Cardiac muscle cell (in vitro differentiated cells and primary cell): ENCODE results near the gene FLYWCH2. TPM values are rescaled to one million over a fixed set of nuclear protein-coding genes. Genes with fewer than 3 reads are reported as not detected.

Source experiments
- DNase-seq, 2 donors: peaks; one replicate each; pipeline versions ENCODE4 v3.0.0 to v3.0.0-alpha.2; 2010 to 2017; ENCODE audit warnings: low read depth in 1 of 2, low spot score in 1 of 2
- H3K27ac ChIP-seq: fragments of 200-600 bp; sonication (generic); 2 replicates; pipeline ENCODE4 v1.5.1; 2016
- H3K27me3 ChIP-seq: fragments of 200-600 bp; sonication (generic); 2 replicates; pipeline ENCODE4 v1.6.0; 2016; ENCODE audit warnings: control low read depth
- H3K36me3 ChIP-seq: fragments of 200-600 bp; sonication (generic); 2 replicates; pipeline ENCODE4 v1.5.1; 2016; ENCODE audit warnings: control low read depth
- H3K4me1 ChIP-seq: fragments of 200-600 bp; sonication (generic); 2 replicates; pipeline ENCODE4 v1.8.1; 2017; ENCODE audit warnings: low read depth, mild to moderate bottlenecking, mixed run types
- H3K4me3 ChIP-seq: fragments of 200-600 bp; sonication (generic); 2 replicates; pipeline ENCODE4 v1.5.1; 2016; ENCODE audit warnings: mild to moderate bottlenecking
- H3K9me3 ChIP-seq: fragments of 200-600 bp; sonication (generic); 2 replicates; pipeline ENCODE4 v1.5.1; 2017; ENCODE audit warnings: low read depth, mild to moderate bottlenecking, control low read depth
- polyA plus RNA-seq: library from polyadenylated mRNA; unstranded; fragments of >200 nt; fragmentation: Nextera tagmentation; extraction: Ambion mirVana; gene quantifications from 2 replicates; pipeline ENCODE4 v1.2.1, GENCODE V29; 2016
- total RNA-seq: library from RNA; depleted of rRNA; stranded (reverse); fragments of >200 nt; gene quantifications from 2 replicates; pipeline ENCODE4 v1.2.3, GENCODE V29; 2016
- TF ChIP-seq, protein P1 (sequence below): IDR thresholded peaks from 2 replicates; pipeline ENCODE4 v1.5.1; 2012; ENCODE audit warnings: low read depth, mild to moderate bottlenecking, low read length

FLYWCH2 gene
- total and polyA plus RNA-seq, 2 experiments from 2014 or later, result 66.1 to 134 TPM

DNA sequence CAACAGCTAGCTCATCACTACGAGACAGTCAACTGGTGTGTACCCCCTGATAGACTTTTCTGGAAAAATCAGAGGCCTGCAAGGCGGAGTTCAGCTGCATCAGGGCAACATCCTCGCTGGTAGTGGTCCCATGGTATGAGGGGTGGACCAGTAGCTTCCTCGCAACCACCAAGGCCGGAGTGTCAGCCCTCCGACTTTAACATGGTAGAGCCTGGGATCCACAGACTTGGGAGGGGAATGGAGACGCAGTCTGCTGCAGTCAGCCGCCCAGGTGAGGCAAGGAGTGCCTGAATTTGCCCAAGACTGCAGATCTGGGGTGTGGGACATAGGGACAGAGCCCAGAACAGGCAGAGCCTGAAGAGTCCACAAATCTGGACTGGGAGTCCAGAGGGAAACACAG is 39.5 kb upstream of the FLYWCH2 start:
- peaks cover 5% of the 10 kb centered on the region for H3K27me3 ChIP-seq
- no peak for DNase-seq
- no peaks in the 10 kb centered on the region for H3K36me3 ChIP-seq
- no peak overlapping the region for H3K4me3 ChIP-seq
- no peak overlapping the region for H3K27ac ChIP-seq
- no peaks in the 10 kb centered on the region for H3K9me3 ChIP-seq
- TF ChIP-seq, protein P1, sequence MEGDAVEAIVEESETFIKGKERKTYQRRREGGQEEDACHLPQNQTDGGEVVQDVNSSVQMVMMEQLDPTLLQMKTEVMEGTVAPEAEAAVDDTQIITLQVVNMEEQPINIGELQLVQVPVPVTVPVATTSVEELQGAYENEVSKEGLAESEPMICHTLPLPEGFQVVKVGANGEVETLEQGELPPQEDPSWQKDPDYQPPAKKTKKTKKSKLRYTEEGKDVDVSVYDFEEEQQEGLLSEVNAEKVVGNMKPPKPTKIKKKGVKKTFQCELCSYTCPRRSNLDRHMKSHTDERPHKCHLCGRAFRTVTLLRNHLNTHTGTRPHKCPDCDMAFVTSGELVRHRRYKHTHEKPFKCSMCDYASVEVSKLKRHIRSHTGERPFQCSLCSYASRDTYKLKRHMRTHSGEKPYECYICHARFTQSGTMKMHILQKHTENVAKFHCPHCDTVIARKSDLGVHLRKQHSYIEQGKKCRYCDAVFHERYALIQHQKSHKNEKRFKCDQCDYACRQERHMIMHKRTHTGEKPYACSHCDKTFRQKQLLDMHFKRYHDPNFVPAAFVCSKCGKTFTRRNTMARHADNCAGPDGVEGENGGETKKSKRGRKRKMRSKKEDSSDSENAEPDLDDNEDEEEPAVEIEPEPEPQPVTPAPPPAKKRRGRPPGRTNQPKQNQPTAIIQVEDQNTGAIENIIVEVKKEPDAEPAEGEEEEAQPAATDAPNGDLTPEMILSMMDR, result no peak
- no peaks in the 10 kb centered on the region for H3K4me1 ChIP-seq

DNA sequence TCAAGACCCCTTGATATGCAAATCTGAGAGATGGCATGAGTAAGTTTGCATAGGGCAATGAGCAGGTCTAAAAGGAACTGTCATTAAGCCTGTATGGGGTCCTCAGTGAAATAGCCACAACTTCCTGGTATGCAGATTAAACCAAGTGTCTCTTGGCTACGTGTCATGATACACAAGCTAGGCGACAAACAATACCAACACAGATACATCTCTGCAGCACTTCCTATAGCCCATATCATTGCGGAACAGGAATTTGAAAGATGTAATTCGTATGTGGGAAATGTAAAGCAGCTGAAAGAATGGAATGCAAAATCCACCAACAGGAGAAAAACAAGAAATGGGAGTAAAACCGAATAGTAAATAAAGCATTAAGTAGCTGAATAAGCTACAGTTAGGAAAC is 37.9 kb upstream of the FLYWCH2 start:
- Histone ChIP-seq H3K9me3 (no peaks in the 10 kb centered on the region), H3K4me1 (no peaks in the 10 kb centered on the region), H3K27ac (no peak overlapping the region), H3K36me3 (no peaks in the 10 kb centered on the region), H3K27me3 (peaks cover 9% of the 10 kb centered on the region), H3K4me3 (no peak overlapping the region)
- TF ChIP-seq, protein P1, result no peak
- no peak for DNase-seq

DNA sequence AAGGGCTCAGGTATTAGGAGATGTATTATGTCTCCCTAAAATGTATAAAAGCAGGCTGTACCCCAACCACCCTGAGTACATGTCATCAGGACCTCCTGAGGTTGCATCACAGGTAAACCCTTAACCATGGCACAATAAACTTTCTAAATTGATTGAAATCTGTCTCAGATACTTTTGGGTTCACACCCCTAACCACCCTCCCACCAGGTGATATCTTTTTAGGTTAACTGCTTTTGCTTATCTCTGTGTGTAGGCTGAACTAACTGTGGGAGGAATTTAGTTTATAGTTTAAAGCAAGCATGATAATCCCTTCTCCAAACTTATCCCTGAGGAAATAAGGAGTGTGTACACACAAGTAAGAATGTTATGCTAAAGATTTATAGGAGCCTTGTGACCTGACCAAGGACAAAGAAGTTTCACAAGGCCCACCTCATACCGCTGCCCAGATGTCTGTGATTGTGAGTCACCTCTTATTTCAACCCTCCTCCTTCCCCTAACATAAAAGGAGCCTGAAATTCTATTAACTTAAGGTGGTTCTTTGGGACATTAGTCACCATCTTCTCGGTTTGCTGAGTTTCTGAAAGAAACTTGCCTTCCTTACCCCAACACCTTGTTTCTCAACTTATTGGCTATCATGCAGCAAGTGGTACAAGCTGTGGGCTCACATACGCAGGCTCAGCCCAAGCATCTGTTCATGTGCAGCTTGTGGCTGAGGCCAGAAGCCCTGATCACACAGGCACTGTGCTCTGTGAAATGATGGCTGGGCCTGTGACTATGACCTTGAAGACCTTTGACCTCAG is 36.3 kb upstream of the FLYWCH2 start:
- no peaks in the 10 kb centered on the region for H3K9me3 ChIP-seq
- TF ChIP-seq, protein P1, result no peak
- H3K36me3 ChIP-seq, result no peaks in the 10 kb centered on the region
- H3K27ac ChIP-seq, result no peak overlapping the region
- H3K4me3 ChIP-seq, result no peak overlapping the region
- peak in 1 of 2 donors; percentile 16 for DNase-seq
- H3K27me3 ChIP-seq, result peaks cover 9% of the 10 kb centered on the region
- no peaks in the 10 kb centered on the region for H3K4me1 ChIP-seq

DNA sequence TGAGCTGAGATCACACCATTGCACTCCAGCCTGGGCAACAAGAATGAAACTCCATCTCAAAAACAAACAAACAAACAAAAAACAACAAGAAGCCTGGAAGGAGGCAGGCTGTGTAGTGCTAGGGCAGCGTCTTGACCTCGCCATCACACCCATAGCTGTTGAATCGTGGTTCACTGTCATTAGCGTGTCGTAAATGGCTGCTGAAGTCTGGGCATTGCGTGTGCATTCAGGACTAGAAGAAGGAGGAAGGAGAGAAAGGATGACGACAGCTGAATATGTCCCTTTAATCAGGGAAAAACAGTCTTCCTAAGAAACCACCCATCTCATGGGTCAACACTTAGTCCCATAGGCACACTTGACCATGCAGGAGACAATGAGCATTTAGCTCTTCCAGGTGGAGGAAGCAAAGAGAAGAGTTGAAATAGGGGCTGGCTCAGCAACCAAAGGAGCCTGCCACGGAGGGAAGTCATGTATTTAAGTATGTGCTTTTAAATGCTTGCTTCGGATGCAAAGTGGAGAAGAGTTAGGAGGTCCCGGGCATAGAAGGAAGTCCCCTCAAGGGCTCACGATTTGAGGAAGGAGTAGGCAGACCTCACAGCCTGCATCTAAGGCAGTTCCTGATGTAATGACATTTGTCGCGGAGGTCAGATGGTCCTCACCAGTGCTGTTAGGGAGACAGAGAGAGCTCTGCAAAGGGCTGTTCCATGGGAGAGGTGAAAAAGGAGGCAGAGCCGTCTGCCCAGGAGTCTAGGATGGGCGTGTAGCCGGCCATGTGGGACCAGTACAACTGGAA is 33.9 kb upstream of the FLYWCH2 start:
- Histone ChIP-seq H3K27me3 (peaks cover 7% of the 10 kb centered on the region), H3K4me3 (no peak overlapping the region), H3K36me3 (no peaks in the 10 kb centered on the region), H3K27ac (no peak overlapping the region), H3K9me3 (no peaks in the 10 kb centered on the region), H3K4me1 (no peaks in the 10 kb centered on the region)
- no peak for DNase-seq
- TF ChIP-seq, protein P1, result no peak

DNA sequence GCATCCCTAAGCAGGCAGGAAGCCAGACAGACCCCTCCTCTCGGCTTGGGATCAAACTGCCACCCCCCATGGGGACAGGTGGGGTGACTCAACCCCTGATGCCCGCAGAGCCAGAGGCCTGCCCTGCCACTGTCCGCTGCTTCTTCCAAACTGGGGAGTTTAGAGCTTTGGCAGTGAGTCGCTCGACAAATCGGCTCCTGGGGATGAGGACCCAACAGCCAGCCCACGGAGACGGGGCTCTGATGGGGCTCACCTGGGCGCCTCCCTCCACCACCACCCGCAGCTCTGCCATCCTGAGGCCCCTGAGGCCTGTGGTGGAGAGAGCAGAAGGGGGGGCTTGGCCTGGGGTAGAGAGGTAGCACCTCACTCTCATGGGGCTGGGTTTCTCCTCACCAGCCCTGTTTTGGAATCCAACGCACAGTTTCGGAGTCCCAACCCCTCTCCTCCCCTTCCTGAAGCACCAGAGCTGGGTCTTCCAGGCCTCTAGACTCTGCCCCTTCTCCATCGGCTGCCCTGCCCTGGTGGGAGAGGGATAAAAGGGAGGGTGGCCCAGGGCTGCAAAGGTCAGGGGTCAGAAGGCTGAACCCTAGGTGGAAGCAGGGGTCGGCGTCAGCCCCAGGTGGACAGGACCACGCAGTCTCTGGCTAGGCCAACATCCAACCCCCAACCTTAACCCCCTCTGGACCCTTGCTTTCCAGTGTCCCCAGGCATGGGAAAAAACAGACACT is 30.8 kb upstream of the FLYWCH2 start:
- Histone ChIP-seq H3K36me3 (no peaks in the 10 kb centered on the region), H3K27ac (no peak overlapping the region), H3K27me3 (peaks cover 9% of the 10 kb centered on the region), H3K9me3 (no peaks in the 10 kb centered on the region), H3K4me1 (no peaks in the 10 kb centered on the region), H3K4me3 (no peak overlapping the region)
- TF ChIP-seq, protein P1, result no peak
- no peak for DNase-seq
